HepG2 (cell line): ENCODE data around the gene GNL3. TPM values are rescaled to one million over a fixed set of nuclear protein-coding genes. Genes with fewer than 3 reads are reported as not detected.

Experiments
- CBX2 ChIP-seq, 2 experiments: fragments of 200-600 bp in 1 of 2; sonication (generic); formaldehyde crosslinking in 1 of 2; IDR thresholded peaks; 2 replicates each; pipeline versions ENCODE4 v1.7.0 to v1.8.1; 2018 to 2022; ENCODE audit warnings: low read depth in 2 of 2, low read length in 1 of 2, mild to moderate bottlenecking in 1 of 2, missing genetic modification reagents in 1 of 2
- HDAC1 ChIP-seq: sonication (generic); formaldehyde crosslinking; IDR thresholded peaks from 2 replicates; pipeline ENCODE4 v1.5.1; 2020; ENCODE audit warnings: mild to moderate bottlenecking, missing genetic modification reagents
- MEIS2 ChIP-seq: sonication (generic); formaldehyde crosslinking; IDR thresholded peaks from 2 replicates; pipeline ENCODE4 v1.9.0; 2021; ENCODE audit warnings: mild to moderate bottlenecking, missing genetic modification reagents
- MXI1 ChIP-seq: IDR thresholded peaks from 3 replicates; pipeline ENCODE4 v1.6.1; 2012; ENCODE audit warnings: low read depth, low read length, inconsistent platforms, borderline replicate concordance
- NFE2L1 ChIP-seq: sonication (generic); formaldehyde crosslinking; IDR thresholded peaks from 2 replicates; pipeline ENCODE4 v1.4.0; 2020; ENCODE audit warnings: missing genetic modification reagents, mild to moderate bottlenecking, borderline replicate concordance
- NR0B2 ChIP-seq: sonication (generic); formaldehyde crosslinking; IDR thresholded peaks from 2 replicates; pipeline ENCODE4 v1.4.0; 2020; ENCODE audit warnings: mild to moderate bottlenecking, missing genetic modification reagents
- RAD51 ChIP-seq: fragments of 450-650 bp; IDR thresholded peaks from 2 replicates; pipeline ENCODE4 v1.6.1; 2016; ENCODE audit warnings: borderline replicate concordance
- RFX3 ChIP-seq: IDR thresholded peaks from 2 replicates; pipeline ENCODE4 v1.6.1; 2016; ENCODE audit warnings: missing biosample characterization, missing genetic modification reagents
- RNF219 ChIP-seq: sonication (generic); formaldehyde crosslinking; IDR thresholded peaks from 2 replicates; pipeline ENCODE4 v1.5.0; 2020; ENCODE audit warnings: mild to moderate bottlenecking, missing genetic modification reagents
- SNAPC5 ChIP-seq: sonication (generic); formaldehyde crosslinking; IDR thresholded peaks from 2 replicates; pipeline ENCODE4 v1.8.1; 2023; ENCODE audit warnings: mild to moderate bottlenecking, missing genetic modification reagents, borderline replicate concordance
- TCF7L2 ChIP-seq: IDR thresholded peaks from 2 replicates; pipeline ENCODE4 v1.6.1; 2011; ENCODE audit warnings: mild to moderate bottlenecking, low read depth, low read length, moderate library complexity
- TIGD3 ChIP-seq: sonication (generic); formaldehyde crosslinking; IDR thresholded peaks from 2 replicates; pipeline ENCODE4 v1.5.1; 2020; ENCODE audit warnings: mild to moderate bottlenecking, missing genetic modification reagents, borderline replicate concordance
- YEATS4 ChIP-seq: sonication (generic); formaldehyde crosslinking; IDR thresholded peaks from 2 replicates; pipeline ENCODE4 v1.4.0; 2020; ENCODE audit warnings: missing genetic modification reagents, borderline replicate concordance
- ZBTB33 ChIP-seq: sonication (generic); formaldehyde crosslinking; IDR thresholded peaks from 2 replicates; pipeline ENCODE4 v1.4.0; 2020; ENCODE audit warnings: missing genetic modification reagents
- ZNF20 ChIP-seq: sonication (generic); formaldehyde crosslinking; IDR thresholded peaks from 2 replicates; pipeline ENCODE4 v1.4.0; 2020; ENCODE audit warnings: mild to moderate bottlenecking, moderate library complexity, missing genetic modification reagents
- ZNF709 ChIP-seq: sonication (generic); formaldehyde crosslinking; IDR thresholded peaks from 2 replicates; pipeline ENCODE4 v1.5.0; 2020; ENCODE audit warnings: mild to moderate bottlenecking, missing genetic modification reagents
- ZNF782 ChIP-seq: sonication (generic); formaldehyde crosslinking; IDR thresholded peaks from 2 replicates; pipeline ENCODE4 v1.4.0; 2020; ENCODE audit warnings: missing genetic modification reagents, mild to moderate bottlenecking, borderline replicate concordance
- ZNF784 ChIP-seq: sonication (generic); formaldehyde crosslinking; IDR thresholded peaks from 2 replicates; pipeline ENCODE4 v1.5.1; 2020; ENCODE audit warnings: missing genetic modification reagents, mild to moderate bottlenecking, borderline replicate concordance
- polyA plus RNA-seq, 8 experiments: library from polyadenylated mRNA; depleted of rRNA in 3 of 8; stranded (reverse) in 7 of 8; unstranded in 1 of 8; fragments of >200 nt; fragmentation: Illumina TruSeq in 4 of 8; extraction: Trizol in 4 of 8; gene quantifications; 2 replicates each; pipeline versions ENCODE4 v1.2.1 to v1.2.3, GENCODE V29; 2011 to 2016; ENCODE audit warnings: low read depth in 4 of 8, missing spikeins in 1 of 8, mixed read lengths in 1 of 8; ENCODE audit not compliant: insufficient read depth in 1 of 8
- total RNA-seq, 5 experiments: library from RNA; depleted of rRNA; stranded (reverse); fragments of >200 nt; fragmentation: Illumina TruSeq; extraction: Trizol; gene quantifications; 2 replicates each; pipeline ENCODE4 v1.2.3, GENCODE V29; 2016; ENCODE audit warnings: low read depth in 1 of 5

Gene GNL3
- total and polyA plus RNA-seq, 2 of the 13 experiments (the other 11 are each of a cell fraction or from before 2014, with no cell fraction given) = 129 to 257 TPM

GRCh38 chr3:52705688-52706686 lies 20.2 kb downstream of the GNL3 start, which contains the start of the genes GLT8D1 and SPCS1 (continued):
- no peak for TF ChIP-seq ZNF20 (CRISPR knock-in tag)
- peak; percentile 83; the same call in 1 of the 2 replicates for TF ChIP-seq TIGD3
- TF ChIP-seq RFX3 (CRISPR knock-in tag) = peak; percentile 91
- TF ChIP-seq RAD51 = no peak
- TF ChIP-seq CBX2 (IDR thresholded peaks at IDR 0.05; ENCODE audit: low read depth, low read length) = no peak
- no peak for TF ChIP-seq CBX2 (CRISPR knock-in tag; IDR thresholded peaks at IDR 0.05; ENCODE audit: low read depth)
- peak; percentile 68; the same call in 1 of the 2 replicates for TF ChIP-seq MEIS2 (CRISPR knock-in tag)
- TF ChIP-seq ZBTB33 = no peak
- 0 out of 2 replicates have a peak, but pooled peaks have one; percentile 18 for TF ChIP-seq SNAPC5
- TF ChIP-seq TCF7L2 = no peak
- no peak for TF ChIP-seq NFE2L1
- TF ChIP-seq NR0B2 (CRISPR knock-in tag) = 0 out of 2 replicates have a peak, but pooled peaks have one; percentile 16
- peak; percentile 78; the same call in 1 of the 2 replicates for TF ChIP-seq ZNF784
- peak; percentile 75 for TF ChIP-seq ZNF709 (CRISPR knock-in tag)
- TF ChIP-seq MXI1 = peak; percentile 96; the same call in 2 of the 3 replicates
- TF ChIP-seq RNF219 (CRISPR knock-in tag) = no peak
- TF ChIP-seq ZNF782 (CRISPR knock-in tag) = peak; percentile 87; the same call in 1 of the 2 replicates
- TF ChIP-seq HDAC1 (CRISPR knock-in tag) = peak; percentile 100
- peak; percentile 97 for TF ChIP-seq YEATS4
